NCI-H187 treated with DMSO at 0.1 percent for 48 hours (cell line): ENCODE results near the gene MSI2.
"Not testable (repeated sequence)": the region's sequence is repeated elsewhere in the genome, so short reads cannot be mapped to it uniquely, and the experiment has no call there.

Experiments
- DNase-seq: peaks from one replicate; lab custom pipeline; 2025; lab: John Stamatoyannopoulos, UW

The MSI2 gene

GRCh38 chr17:57255776-57256681 is at the start of gene MSI2:
Gene MSI2, plus strand, starts transcription at chr17:57256523. Its CDS starts 220 bp downstream, at chr17:57256743.
- DNase-seq: peak; percentile 51

- DNase-seq: no peak
These were observed 49.4 kb upstream of the MSI2 start for GRCh38 chr17:57206928-57207327.

- DNase-seq: no peak
These were observed 48.9 kb upstream of the MSI2 start for GRCh38 chr17:57207396-57207795.

GRCh38 chr17:57210224-57210553 is 46.1 kb upstream of the MSI2 start:
- DNase-seq: no peak

GRCh38 chr17:57210972-57211411 is 45.3 kb upstream of the MSI2 start:
- DNase-seq: no peak

- no peak for DNase-seq
These were observed 44.8 kb upstream of the MSI2 start for GRCh38 chr17:57211543-57211942.

GRCh38 chr17:57213180-57213825 is 43.0 kb upstream of the MSI2 start:
- no peak for DNase-seq

- no peak for DNase-seq
These were observed 41.0 kb upstream of the MSI2 start for GRCh38 chr17:57215317-57215716.

GRCh38 chr17:57221366-57222350 is 34.7 kb upstream of the MSI2 start:
- no peak for DNase-seq

- not testable (repeated sequence) for DNase-seq
These were observed 33.9 kb upstream of the MSI2 start for GRCh38 chr17:57222422-57222821.

GRCh38 chr17:57225127-57225526 is 31.2 kb upstream of the MSI2 start:
- DNase-seq: no peak

GRCh38 chr17:57226793-57227192 is 29.5 kb upstream of the MSI2 start:
- no peak for DNase-seq

- DNase-seq: no peak
These were observed 27.4 kb upstream of the MSI2 start for GRCh38 chr17:57228911-57229310.

GRCh38 chr17:57234061-57234738 is 22.1 kb upstream of the MSI2 start:
- DNase-seq: no peak

- DNase-seq: no peak
These were observed 21.6 kb upstream of the MSI2 start for GRCh38 chr17:57234739-57235092.

GRCh38 chr17:57235124-57235523 is 21.2 kb upstream of the MSI2 start:
- no peak for DNase-seq

- DNase-seq: no peak
These were observed 19.5 kb upstream of the MSI2 start for GRCh38 chr17:57236686-57237299.

GRCh38 chr17:57240648-57241047 is 15.7 kb upstream of the MSI2 start:
- DNase-seq: no peak

GRCh38 chr17:57242148-57242547 is 14.2 kb upstream of the MSI2 start:
- DNase-seq: no peak

GRCh38 chr17:57243171-57243622 is 13.1 kb upstream of the MSI2 start:
- DNase-seq: no peak

GRCh38 chr17:57245786-57246185 is 10.5 kb upstream of the MSI2 start:
- DNase-seq: no peak
